GM20000 (cell line): ENCODE results near the gene ARFGAP1.

Experiments
- DNase-seq: peaks from one replicate; pipeline ENCODE4 v3.0.0; 2012; ENCODE audit warnings: low spot score
- CTCF ChIP-seq: IDR thresholded peaks from 2 replicates; pipeline ENCODE4 v1.5.1; 2012; ENCODE audit warnings: mild to moderate bottlenecking, control low read depth; ENCODE audit errors: extremely low read depth, missing control alignments

Gene ARFGAP1

GRCh38 chr20:63268671-63269439 lies 3.8 kb upstream of the ARFGAP1 start:
- no peak for TF ChIP-seq CTCF
- no peak for DNase-seq

- DNase-seq = no peak
- TF ChIP-seq CTCF = no peak
Measured at GRCh38 chr20:63269724-63270123, 2.9 kb upstream of the ARFGAP1 start.

GRCh38 chr20:63270606-63271325 lies 1.8 kb upstream of the ARFGAP1 start:
- DNase-seq = no peak
- TF ChIP-seq CTCF = no peak

- no peak for TF ChIP-seq CTCF
- no peak for DNase-seq
Measured at GRCh38 chr20:63273059-63273579, 506 bp downstream of the ARFGAP1 start.

- TF ChIP-seq CTCF = no peak
- no peak for DNase-seq
Measured at GRCh38 chr20:63273635-63274380, 1.2 kb downstream of the ARFGAP1 start.

- no peak for DNase-seq
Measured at GRCh38 chr20:63274381-63275228, 2.0 kb downstream of the ARFGAP1 start.

More at GRCh38 chr20:63274381-63275228, 2.0 kb downstream of the ARFGAP1 start:
- TF ChIP-seq CTCF = no peak
